NCI-H446 treated with DMSO at 0.1 percent for 48 hours (cell line): ENCODE measurements around the gene PRRC2B.
"Not testable (repeated sequence)": the region's sequence is repeated elsewhere in the genome, so short reads cannot be mapped to it uniquely, and the experiment has no call there.

ENCODE experiments used
- DNase-seq: peaks from one replicate; lab custom pipeline; 2025; lab: John Stamatoyannopoulos, UW

The PRRC2B gene

GRCh38 chr9:131472085-131472484 is 78.2 kb downstream of the PRRC2B start:
- not testable (repeated sequence) for DNase-seq

- no peak for DNase-seq
Measured at GRCh38 chr9:131473198-131473885, 79.5 kb downstream of the PRRC2B start.

- DNase-seq = no peak
Measured at GRCh38 chr9:131473891-131474290, 80.0 kb downstream of the PRRC2B start.

GRCh38 chr9:131474711-131475110 is 80.8 kb downstream of the PRRC2B start:
- DNase-seq = no peak

GRCh38 chr9:131475111-131475955 is 81.4 kb downstream of the PRRC2B start:
- DNase-seq = no peak

- no peak for DNase-seq
Measured at GRCh38 chr9:131475956-131476776, 82.3 kb downstream of the PRRC2B start.

- no peak for DNase-seq
Measured at GRCh38 chr9:131476777-131477345, 83.0 kb downstream of the PRRC2B start.

- DNase-seq = no peak
Measured at GRCh38 chr9:131477367-131477766, 83.5 kb downstream of the PRRC2B start.

GRCh38 chr9:131477816-131478419 is 84.0 kb downstream of the PRRC2B start:
- no peak for DNase-seq

- no peak for DNase-seq
Measured at GRCh38 chr9:131478421-131478868, 84.6 kb downstream of the PRRC2B start.

GRCh38 chr9:131478911-131479310 is 85.0 kb downstream of the PRRC2B start:
- DNase-seq = no peak

GRCh38 chr9:131480258-131480657 is 86.4 kb downstream of the PRRC2B start:
- DNase-seq = no peak

GRCh38 chr9:131481441-131482342 is 87.8 kb downstream of the PRRC2B start:
- DNase-seq = no peak

GRCh38 chr9:131482343-131483006 is 88.6 kb downstream of the PRRC2B start:
- no peak for DNase-seq

- DNase-seq = no peak
Measured at GRCh38 chr9:131483319-131484050, 89.6 kb downstream of the PRRC2B start.

GRCh38 chr9:131484051-131484445 is 90.2 kb downstream of the PRRC2B start:
- DNase-seq = no peak

GRCh38 chr9:131484560-131485185 is 90.8 kb downstream of the PRRC2B start:
- DNase-seq = no peak

GRCh38 chr9:131485206-131485605 is 91.3 kb downstream of the PRRC2B start:
- no peak for DNase-seq
